Trophoblast cell (in vitro differentiated cells and primary cell): Measurements from ENCODE around the gene ABCB8.

Experiments
- DNase-seq, 2 donors: peaks; one replicate each; pipeline ENCODE4 v3.0.0-alpha.2; 2016
- H2AFZ ChIP-seq: 2 replicates; pipeline ENCODE4 v1.6.1; 2013; ENCODE audit warnings: low read length, moderate library complexity, mild to moderate bottlenecking; ENCODE audit not compliant: insufficient read depth, poor library complexity
- H2AK5ac ChIP-seq: 2 replicates; pipeline ENCODE4 v1.6.1; 2013; ENCODE audit warnings: mild to moderate bottlenecking, low read length
- H2BK120ac ChIP-seq: 2 replicates; pipeline ENCODE4 v1.6.1; 2013; ENCODE audit warnings: low read length, mild to moderate bottlenecking, moderate library complexity; ENCODE audit not compliant: insufficient read depth, poor library complexity
- H2BK12ac ChIP-seq: 2 replicates; pipeline ENCODE4 v1.6.1; 2013; ENCODE audit warnings: mild to moderate bottlenecking, low read length, moderate library complexity
- H2BK5ac ChIP-seq: 2 replicates; pipeline ENCODE4 v1.6.1; 2013; ENCODE audit warnings: low read length, low read depth, moderate library complexity, mild to moderate bottlenecking; ENCODE audit not compliant: poor library complexity
- H3K14ac ChIP-seq: 2 replicates; pipeline ENCODE4 v1.6.1; 2013; ENCODE audit warnings: mild to moderate bottlenecking, low read length
- H3K18ac ChIP-seq: 2 replicates; pipeline ENCODE4 v1.6.1; 2013; ENCODE audit warnings: mild to moderate bottlenecking, low read length
- H3K23ac ChIP-seq: 2 replicates; pipeline ENCODE4 v1.6.1; 2013; ENCODE audit warnings: low read length
- H3K27ac ChIP-seq: 2 replicates; pipeline ENCODE4 v1.5.1; 2013; ENCODE audit warnings: low read depth, mild to moderate bottlenecking, inconsistent platforms, low read length, moderate library complexity
- H3K27me3 ChIP-seq: 2 replicates; pipeline ENCODE4 v1.6.1; 2013; ENCODE audit warnings: inconsistent platforms, mild to moderate bottlenecking, low read length, moderate library complexity; ENCODE audit not compliant: insufficient read depth
- H3K36me3 ChIP-seq, 2 experiments: 1 replicate in 1 of 2; 2 replicates in 1 of 2; pipeline ENCODE4 v1.6.1; 2013; ENCODE audit warnings: low read length in 2 of 2, mild to moderate bottlenecking in 2 of 2, moderate library complexity in 1 of 2; ENCODE audit not compliant: insufficient read depth in 2 of 2, control insufficient read depth in 1 of 2
- H3K4ac ChIP-seq: 2 replicates; pipeline ENCODE4 v1.6.1; 2013; ENCODE audit warnings: low read depth, mild to moderate bottlenecking, low read length, moderate library complexity
- H3K4me1 ChIP-seq, 2 experiments: 1 replicate in 1 of 2; 2 replicates in 1 of 2; pipeline ENCODE4 v1.6.1; 2013; ENCODE audit warnings: low read length in 2 of 2, mild to moderate bottlenecking in 2 of 2, moderate library complexity in 1 of 2; ENCODE audit not compliant: insufficient read depth in 2 of 2, control insufficient read depth in 1 of 2
- H3K4me2 ChIP-seq: 2 replicates; pipeline ENCODE4 v1.6.1; 2013; ENCODE audit warnings: inconsistent platforms, mild to moderate bottlenecking, low read length, moderate library complexity
- H3K4me3 ChIP-seq: 2 replicates; pipeline ENCODE4 v1.5.1; 2013; ENCODE audit warnings: mild to moderate bottlenecking, low read depth, low read length, inconsistent platforms
- H3K79me1 ChIP-seq: one replicate; pipeline ENCODE4 v1.6.1; 2013; ENCODE audit warnings: low read length
- H3K79me2 ChIP-seq: 2 replicates; pipeline ENCODE4 v1.6.1; 2013; ENCODE audit warnings: low read length, mild to moderate bottlenecking; ENCODE audit not compliant: control insufficient read depth, insufficient read depth, poor library complexity
- H3K9ac ChIP-seq: 2 replicates; pipeline ENCODE4 v1.6.1; 2013; ENCODE audit warnings: mild to moderate bottlenecking, low read length
- H3K9me3 ChIP-seq: 2 replicates; pipeline ENCODE4 v1.6.1; 2013; ENCODE audit warnings: low read depth, mild to moderate bottlenecking, control low read depth, inconsistent platforms, low read length; ENCODE audit not compliant: insufficient read depth
- H4K12ac ChIP-seq: 2 replicates; pipeline ENCODE4 v1.6.1; 2013; ENCODE audit warnings: low read depth, mild to moderate bottlenecking, low read length, moderate library complexity
- H4K8ac ChIP-seq: 2 replicates; pipeline ENCODE4 v1.6.1; 2013; ENCODE audit warnings: low read depth, mild to moderate bottlenecking, low read length, moderate library complexity
- H4K91ac ChIP-seq: one replicate; pipeline ENCODE4 v1.6.1; 2013; ENCODE audit warnings: low read depth, mild to moderate bottlenecking, low read length, moderate library complexity
- WGBS: extraction: QIAGEN DNeasy Blood & Tissue Kit; methylation state at CpG from one replicate; pipeline ENCODE4 v1.1.7; 2013; ENCODE audit warnings: missing lambda C conversion rate; ENCODE audit not compliant: insufficient read length, insufficient coverage; ENCODE audit errors: extremely low coverage; 5-methylcytosine and 5-hydroxymethylcytosine counted together

The ABCB8 gene

GRCh38 chr7:151079199-151079910 lies 51.1 kb downstream of the ABCB8 start:
- peak overlapping the region; percentile 68 for H3K14ac ChIP-seq
- H4K8ac ChIP-seq = peak overlapping the region; percentile 84
- no peak overlapping the region for H3K27ac ChIP-seq
- H2BK5ac ChIP-seq = no peak overlapping the region
- H2BK120ac ChIP-seq = peak overlapping the region; percentile 93
- peaks cover 34 to 45% of the 10 kb centered on the region in 2 experiments for H3K36me3 ChIP-seq
- H3K18ac ChIP-seq = peak overlapping the region; percentile 38
- H2AK5ac ChIP-seq = peak overlapping the region; percentile 97
- H3K27me3 ChIP-seq = no peaks in the 10 kb centered on the region
- peaks cover 19% of the 10 kb centered on the region for H3K79me1 ChIP-seq
- peak overlapping the region; percentile 66 for H3K4me2 ChIP-seq
- no CpG with 5 or more reads among the region's 27 CpGs for WGBS
- H3K23ac ChIP-seq = no peak overlapping the region
- peak overlapping the region; percentile 68 for H4K12ac ChIP-seq
- H3K9me3 ChIP-seq = no peaks in the 10 kb centered on the region
- no peak for DNase-seq
- H4K91ac ChIP-seq = peak overlapping the region; percentile 71
- peak overlapping the region; percentile 92 for H3K4me3 ChIP-seq
- H3K9ac ChIP-seq = peak overlapping the region; percentile 94
- H2BK12ac ChIP-seq = no peak overlapping the region
- H2AFZ ChIP-seq = no peak overlapping the region
- peaks cover 31 to 40% of the 10 kb centered on the region in 2 experiments for H3K4me1 ChIP-seq
- peak overlapping the region; percentile 77 for H3K4ac ChIP-seq
- peaks cover 25% of the 10 kb centered on the region for H3K79me2 ChIP-seq

- peak overlapping the region; percentile 94 for H3K9ac ChIP-seq
- H4K91ac ChIP-seq = peak overlapping the region; percentile 71
- peaks cover 26 to 37% of the 10 kb centered on the region in 2 experiments for H3K36me3 ChIP-seq
- H2BK120ac ChIP-seq = peak overlapping the region; percentile 93
- H2BK12ac ChIP-seq = no peak overlapping the region
- H4K12ac ChIP-seq = peak overlapping the region; percentile 68
- no peak overlapping the region for H3K23ac ChIP-seq
- peaks cover 31 to 40% of the 10 kb centered on the region in 2 experiments for H3K4me1 ChIP-seq
- peak overlapping the region; percentile 97 for H2AK5ac ChIP-seq
- peak overlapping the region; percentile 66 for H3K4me2 ChIP-seq
- H3K27ac ChIP-seq = peak overlapping the region; percentile 81
- H3K4me3 ChIP-seq = peak overlapping the region; percentile 92
- peak in 1 of 2 donors; percentile 38 for DNase-seq
- peak overlapping the region; percentile 38 for H3K18ac ChIP-seq
- no CpG with 5 or more reads among the region's 31 CpGs for WGBS
- no peaks in the 10 kb centered on the region for H3K9me3 ChIP-seq
- peak overlapping the region; percentile 68 for H3K14ac ChIP-seq
- H3K79me2 ChIP-seq = peaks cover 25% of the 10 kb centered on the region
- peak overlapping the region; percentile 97 for H2BK5ac ChIP-seq
- peak overlapping the region; percentile 77 for H3K4ac ChIP-seq
- H4K8ac ChIP-seq = peak overlapping the region; percentile 84
- no peaks in the 10 kb centered on the region for H3K27me3 ChIP-seq
- H2AFZ ChIP-seq = peak overlapping the region; percentile 35
- peaks cover 19% of the 10 kb centered on the region for H3K79me1 ChIP-seq
These were observed 51.8 kb downstream of the ABCB8 start for GRCh38 chr7:151080067-151080521.

GRCh38 chr7:151080522-151081169 lies 52.4 kb downstream of the ABCB8 start, which contains the start of gene FASTK:
Gene FASTK, minus strand, starts transcription at chr7:151080809. Its CDS starts 43 bp downstream, at chr7:151080766.
- peak within 1 kb of the TSS; percentile 92 for H3K4me3 ChIP-seq
- H4K12ac ChIP-seq = peak within 1 kb of the TSS; percentile 68
- peak within 1 kb of the TSS; percentile 88 for H4K8ac ChIP-seq
- H3K79me1 ChIP-seq = peaks cover 23% of the 10 kb centered on the region
- no peaks in the 10 kb centered on the region for H3K9me3 ChIP-seq
- peak within 1 kb of the TSS; percentile 35 for H2AFZ ChIP-seq
- peak within 1 kb of the TSS; percentile 67 for H3K18ac ChIP-seq
- peak within 1 kb of the TSS; percentile 84 for H3K4me2 ChIP-seq
- H2BK12ac ChIP-seq = peak within 1 kb of the TSS; percentile 10
- H3K27me3 ChIP-seq = no peaks in the 10 kb centered on the region
- peak within 1 kb of the TSS; percentile 87 for H4K91ac ChIP-seq
- H3K4ac ChIP-seq = peak within 1 kb of the TSS; percentile 77
- H3K14ac ChIP-seq = peak within 1 kb of the TSS; percentile 68
- peak within 1 kb of the TSS; percentile 93 for H2BK120ac ChIP-seq
- peak within 1 kb of the TSS; percentile 97 for H2AK5ac ChIP-seq
- no peak within 1 kb of the TSS for H3K23ac ChIP-seq
- peaks cover 37 to 45% of the 10 kb centered on the region in 2 experiments for H3K4me1 ChIP-seq
- peaks cover 25% of the 10 kb centered on the region for H3K79me2 ChIP-seq
- H2BK5ac ChIP-seq = peak within 1 kb of the TSS; percentile 97
- peak; percentile 87 to 93 for DNase-seq
- H3K27ac ChIP-seq = peak within 1 kb of the TSS; percentile 86
- peak within 1 kb of the TSS; percentile 94 for H3K9ac ChIP-seq
- WGBS = no CpG with 5 or more reads among the region's 66 CpGs
- peaks cover 21 to 32% of the 10 kb centered on the region in 2 experiments for H3K36me3 ChIP-seq
